GM18517 (cell line): ENCODE results near the gene GJD3.

Experiments
- ATAC-seq: cut with Tn5 transposase; IDR thresholded peaks from one replicate; pipeline ENCODE4 v1.9.1; 2021; ENCODE audit warnings: mild to moderate bottlenecking, moderate library complexity; ENCODE audit not compliant: unreplicated experiment

The GJD3 gene

DNA sequence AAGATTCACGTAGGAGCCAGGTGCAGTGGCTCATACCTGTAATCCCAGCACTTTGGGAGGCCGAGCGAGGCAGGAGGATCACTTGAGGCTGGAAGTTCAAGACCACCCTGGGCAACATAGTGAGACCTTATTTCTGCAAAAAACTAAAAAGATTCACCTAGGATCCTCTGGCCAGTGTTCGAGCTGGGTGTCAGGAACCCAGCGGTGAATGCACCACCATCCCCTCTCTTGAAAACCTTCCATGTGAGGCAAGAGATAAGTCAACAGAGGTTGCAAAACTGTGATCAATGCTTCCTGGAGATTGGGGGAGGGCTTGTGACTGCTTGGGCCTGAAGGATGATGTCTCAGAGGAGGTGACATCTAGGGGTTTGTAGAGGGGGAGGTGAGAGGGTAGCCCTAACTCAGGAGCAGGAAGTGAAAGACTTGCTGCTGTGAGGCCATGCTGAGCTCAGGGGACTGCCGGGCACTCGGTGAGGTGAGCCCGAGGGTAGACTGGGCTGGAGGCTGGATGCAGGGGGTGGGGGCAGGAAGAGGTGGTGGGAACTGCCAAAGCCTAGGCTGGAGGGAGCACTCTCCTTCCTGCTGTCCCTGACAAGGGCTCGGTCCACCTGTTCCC, 11.7 kb downstream of the GJD3 start:
- ATAC-seq: no peak

DNA sequence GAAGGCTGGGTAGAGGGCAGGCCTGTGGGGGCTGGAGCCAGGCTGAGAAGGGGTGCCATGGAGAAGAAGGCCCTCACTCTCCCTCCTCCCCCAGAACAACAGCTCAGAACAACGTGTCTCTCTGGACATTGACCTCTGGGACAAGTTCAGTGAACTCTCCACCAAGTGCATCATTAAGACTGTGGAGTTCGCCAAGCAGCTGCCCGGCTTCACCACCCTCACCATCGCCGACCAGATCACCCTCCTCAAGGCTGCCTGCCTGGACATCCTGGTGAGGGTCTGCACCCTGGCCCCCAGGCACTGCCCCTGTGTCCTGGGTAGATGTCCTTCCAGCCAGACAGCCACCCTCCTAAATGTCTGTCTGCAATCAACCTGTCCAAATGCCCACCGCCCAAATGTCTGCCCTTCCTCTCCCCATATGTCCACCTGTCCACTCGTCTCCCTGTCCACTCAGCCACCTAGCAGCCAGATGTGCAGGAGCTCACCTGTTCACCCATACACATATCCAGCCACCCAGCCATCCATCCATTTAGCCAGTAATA, 12.2 kb downstream of the GJD3 start:
- no peak for ATAC-seq

DNA sequence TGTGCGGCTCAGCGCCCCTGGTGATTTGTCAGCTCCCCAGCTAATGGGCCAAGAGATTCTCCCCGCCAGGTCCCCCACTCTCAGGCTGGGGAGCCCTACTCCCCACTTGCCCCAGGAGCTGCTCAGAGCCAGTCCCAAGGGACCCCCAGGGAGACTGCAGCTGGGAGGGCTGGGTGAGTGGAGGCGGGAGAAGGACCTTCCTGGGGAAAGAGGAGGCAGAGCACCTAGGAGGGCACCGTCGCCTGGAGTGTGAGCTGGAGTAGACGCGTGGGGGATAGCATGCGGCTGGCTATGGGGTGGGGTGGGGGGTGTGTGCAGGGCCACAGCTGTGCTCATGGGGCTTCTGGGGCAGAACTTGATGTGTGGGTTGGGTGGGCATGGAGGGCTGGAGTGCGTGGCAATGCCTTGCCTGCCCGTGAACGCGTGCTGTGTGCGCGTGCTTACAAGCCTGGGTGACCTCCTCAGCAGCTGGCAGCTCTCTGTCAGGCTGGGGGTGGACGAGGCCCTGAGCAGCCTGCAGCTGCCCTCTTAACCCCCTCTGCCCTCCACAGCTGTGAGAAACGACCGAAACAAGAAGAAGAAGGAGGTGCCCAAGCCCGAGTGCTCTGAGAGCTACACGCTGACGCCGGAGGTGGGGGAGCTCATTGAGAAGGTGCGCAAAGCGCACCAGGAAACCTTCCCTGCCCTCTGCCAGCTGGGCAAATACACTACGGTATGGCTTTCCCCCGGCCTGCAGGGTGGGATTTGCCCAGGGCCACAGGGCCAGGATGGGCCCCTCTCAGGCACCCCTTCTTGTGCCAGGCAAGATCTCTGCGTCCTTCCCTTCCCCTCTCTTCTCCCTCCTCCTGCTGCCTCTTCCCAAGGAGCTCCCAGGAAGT, 12.9 kb downstream of the GJD3 start:
- ATAC-seq: no peak

DNA sequence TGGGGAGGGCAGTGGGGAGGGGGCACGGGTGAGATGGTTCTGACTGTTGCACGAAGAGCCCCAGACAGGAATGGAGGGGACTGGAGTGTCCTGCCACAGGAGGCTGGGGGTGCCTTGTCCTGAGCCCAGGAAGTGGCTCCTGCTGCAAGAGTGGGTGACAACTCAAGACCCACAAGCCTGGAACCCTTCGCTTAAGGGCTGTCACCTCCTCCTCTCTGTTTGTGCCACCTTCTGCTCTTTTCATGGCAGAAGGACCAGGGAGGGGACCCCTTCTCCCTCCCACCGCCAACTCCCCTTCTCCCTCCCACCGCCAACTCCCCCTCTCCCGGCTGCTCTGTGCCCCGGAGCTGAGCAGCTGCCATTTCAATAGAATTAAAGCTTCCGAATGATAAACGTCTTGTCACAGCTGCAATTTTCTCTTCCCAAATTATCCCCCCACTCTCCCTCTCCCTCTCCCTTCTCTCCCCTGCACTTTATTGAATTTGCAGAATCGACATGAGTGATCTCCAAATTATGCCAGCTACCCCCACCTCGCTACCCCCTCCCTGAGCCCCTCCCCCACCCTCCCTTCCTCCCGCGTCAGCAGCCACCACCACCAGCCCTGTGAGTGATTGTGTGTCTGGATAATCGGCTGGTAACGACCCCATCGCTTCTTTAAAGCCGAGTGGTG, 13.7 kb downstream of the GJD3 start:
- no peak for ATAC-seq

DNA sequence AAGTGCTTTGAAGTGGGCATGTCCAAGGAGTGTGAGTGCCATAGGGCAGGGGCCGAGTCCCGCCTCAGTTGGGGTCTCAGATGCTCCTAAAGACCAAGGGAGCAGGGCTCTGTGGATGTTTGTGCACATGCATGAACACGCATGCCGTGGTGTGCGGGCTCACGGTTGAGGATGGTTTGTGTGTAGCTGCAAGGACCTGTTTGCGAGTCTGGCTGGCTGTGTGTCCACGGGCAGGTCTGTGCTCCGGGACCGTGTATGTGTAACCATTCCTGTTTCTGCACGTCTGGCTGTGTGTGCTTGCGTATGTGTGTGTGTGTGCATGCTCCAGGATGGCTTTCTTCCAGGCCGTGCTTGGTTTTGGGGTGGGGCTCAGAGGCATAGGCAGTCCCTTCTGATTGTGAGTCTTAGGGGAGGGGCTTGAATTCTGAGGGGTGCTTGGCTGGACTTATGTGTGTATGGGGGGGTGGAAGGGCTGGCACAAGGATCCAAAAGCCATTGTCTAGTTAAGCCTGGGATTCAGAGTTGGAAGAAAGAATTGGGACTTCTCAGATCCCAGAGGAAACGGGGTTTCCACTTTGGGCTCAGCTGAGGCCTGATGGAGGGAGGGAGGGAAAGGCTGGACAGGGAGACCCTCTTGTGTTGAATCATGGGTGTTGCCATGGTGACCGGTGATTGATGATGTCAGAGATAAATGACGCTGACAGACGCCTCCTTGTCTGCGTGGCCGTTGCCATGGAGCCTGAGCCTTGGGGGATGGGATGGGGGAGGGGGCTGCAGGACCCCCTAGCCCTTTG, 14.4 kb downstream of the GJD3 start:
- no peak for ATAC-seq

DNA sequence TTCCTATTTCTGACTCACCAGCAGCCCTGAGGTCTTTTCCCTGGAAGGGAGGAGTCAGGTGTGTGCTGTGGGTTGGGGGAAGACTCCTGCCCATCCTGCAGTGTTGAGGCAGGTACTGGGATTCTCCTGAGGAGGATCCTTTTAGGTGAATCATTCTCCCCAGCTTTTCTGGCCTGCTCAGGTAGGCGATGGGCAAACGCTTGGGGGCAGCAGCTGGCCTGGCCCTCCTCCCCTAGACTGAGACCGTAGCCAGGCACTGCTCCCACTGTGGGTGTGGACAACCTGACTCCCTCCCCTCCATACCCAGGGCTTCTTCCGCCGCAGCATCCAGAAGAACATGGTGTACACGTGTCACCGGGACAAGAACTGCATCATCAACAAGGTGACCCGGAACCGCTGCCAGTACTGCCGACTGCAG, 15.1 kb downstream of the GJD3 start:
- ATAC-seq: no peak

DNA sequence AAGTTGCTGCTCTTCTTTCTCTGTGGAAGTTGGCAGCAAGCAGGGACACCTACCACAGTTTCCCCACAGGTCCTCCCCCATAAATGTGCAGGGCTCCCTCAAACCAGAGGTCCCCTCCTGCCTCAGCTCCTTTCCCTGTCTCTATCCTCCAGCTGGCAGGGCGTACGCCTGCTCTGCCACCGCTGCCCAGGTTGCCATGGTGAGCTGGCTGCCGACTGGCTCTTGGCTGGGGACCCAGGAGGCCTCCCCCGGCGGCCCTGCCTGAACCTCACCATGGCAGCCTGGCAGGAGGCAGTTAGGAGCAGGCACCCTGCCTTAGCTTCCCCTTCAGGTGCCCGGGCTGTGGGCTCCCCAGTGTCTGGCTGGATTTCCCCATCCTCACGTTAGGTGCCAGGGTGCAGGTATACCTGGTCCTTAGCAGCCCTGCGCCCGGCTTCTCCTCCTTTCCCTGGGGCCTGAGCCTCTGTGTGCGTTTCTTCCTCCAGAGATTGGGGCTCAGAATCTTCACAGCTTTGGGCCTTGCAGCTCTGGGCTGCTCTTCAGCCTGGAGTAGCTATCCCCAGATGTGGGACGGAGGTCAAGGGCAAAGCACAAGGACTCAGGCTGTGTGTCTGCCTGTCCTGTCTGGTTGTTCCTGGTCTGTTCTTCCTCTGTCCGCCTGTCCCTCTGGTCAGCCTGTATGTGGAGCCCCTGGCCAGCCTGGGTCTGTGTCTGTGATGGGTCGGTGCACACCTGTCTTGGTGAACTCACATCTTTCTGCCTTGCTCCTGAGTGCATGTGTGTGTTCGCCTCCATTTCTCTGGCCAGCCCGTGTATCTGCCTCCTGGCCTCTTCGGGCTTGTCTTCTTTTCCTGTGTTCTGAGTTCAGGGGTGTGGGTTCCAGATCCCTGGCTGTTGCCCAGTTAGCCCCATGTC, 15.7 kb downstream of the GJD3 start:
- ATAC-seq: no peak

DNA sequence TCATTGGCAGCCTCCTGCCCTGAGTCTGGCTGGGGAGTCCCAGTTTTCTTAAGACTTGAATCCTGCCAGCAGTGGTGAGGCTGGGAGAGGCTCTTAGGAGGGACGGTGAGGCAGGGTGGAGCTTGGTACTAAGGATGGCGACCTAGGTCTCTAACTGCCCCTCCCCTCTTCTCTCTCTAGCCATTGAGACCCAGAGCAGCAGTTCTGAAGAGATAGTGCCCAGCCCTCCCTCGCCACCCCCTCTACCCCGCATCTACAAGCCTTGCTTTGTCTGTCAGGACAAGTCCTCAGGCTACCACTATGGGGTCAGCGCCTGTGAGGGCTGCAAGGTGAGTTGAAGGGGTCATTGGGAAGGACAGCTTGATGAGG, 16.4 kb downstream of the GJD3 start:
- no peak for ATAC-seq

DNA sequence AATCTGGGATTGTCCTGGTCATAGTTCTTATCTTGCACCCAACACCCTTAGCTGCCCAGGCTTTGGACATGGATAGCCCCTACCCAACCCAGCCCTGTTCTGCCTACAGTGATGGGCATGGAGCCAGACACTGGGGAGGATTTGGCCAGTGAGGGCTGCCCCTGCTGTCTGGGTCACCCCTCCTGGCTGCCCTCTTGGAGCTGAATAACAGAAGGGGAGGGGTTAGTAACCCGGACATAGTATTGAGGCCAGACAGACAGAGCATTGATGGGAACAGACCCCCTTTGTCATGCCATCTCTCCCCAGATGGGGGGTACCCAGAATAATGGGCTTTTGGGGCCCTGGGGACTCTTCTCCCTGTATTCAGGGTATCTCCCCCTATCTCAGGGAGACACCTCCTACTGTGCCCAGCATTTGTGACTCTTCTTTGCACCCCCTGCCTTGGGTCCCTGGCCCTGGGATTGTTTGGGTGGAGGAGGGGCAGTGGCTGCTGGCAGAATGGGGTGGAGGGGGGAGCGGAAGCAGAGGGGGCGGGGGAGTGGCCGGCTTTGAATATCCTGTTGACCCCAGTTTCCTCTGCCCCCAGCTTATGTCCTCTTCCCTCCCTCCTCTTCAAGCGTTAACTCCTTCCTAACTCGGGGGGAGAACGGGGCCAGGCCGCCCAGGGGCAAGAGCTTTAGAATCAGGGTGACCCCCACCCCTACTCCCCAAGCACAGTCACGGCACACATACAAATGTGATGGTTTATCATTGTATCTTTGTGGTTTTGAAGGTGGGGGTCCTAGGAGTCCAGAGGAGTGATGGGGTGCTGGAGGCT, 17.0 kb downstream of the GJD3 start:
- no peak for ATAC-seq

DNA sequence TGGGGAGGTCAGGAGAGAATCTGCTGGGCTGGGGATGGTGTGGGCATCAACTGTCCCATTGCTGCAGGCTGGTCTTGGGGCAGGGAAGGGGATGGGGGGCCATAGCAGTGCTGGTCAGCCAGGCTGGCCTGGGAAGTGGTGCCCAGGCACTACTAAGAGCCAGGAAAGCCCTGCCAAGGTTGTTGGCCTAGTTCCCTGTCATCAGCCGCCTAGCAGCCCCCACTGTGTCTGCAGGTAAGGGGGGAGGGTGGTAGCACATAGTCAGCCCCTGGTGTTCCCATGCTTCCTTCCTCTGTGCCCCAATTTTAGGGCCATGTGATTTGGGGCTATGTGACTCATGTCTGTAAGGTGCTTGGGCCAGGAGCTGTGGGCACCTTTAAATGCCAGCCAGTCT, 17.8 kb downstream of the GJD3 start:
- no peak for ATAC-seq

DNA sequence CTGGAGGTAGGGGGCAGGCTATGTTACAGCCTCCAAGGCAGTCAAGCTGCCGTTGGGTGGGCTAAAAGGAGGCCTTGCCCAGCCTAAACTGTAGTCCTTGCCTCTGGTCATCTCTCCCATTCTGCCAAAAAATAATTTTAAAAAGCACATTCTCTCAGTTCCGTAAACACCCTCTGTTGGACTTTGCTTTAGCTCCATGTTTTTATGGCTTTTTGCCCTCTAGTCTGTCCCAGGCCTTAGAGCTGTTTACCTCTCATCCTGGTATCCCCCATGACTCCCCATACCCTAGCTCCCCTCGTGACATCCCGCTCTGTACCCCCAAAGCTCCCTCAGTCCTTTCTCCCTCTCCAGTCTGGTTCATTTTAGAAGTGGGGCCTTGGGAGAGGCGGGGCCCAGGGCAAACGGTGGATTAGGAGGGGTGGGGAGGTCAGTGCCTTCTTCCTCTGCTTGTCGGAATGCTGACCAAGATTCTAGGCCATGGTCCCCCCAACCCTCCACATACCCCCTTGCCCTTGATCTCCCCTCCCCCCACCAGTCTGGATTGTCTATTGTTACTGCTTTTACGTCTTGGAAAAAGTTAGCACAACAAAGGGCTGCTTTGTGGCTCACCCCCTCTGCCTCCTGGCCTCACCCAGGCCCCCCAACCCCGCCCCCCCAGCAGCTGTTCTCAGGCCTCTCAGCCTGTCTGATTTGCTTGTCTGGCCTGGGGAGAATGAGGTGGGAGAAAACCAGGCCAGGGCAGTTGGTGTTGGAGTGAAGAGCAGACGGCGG, 18.4 kb downstream of the GJD3 start:
- no peak for ATAC-seq

DNA sequence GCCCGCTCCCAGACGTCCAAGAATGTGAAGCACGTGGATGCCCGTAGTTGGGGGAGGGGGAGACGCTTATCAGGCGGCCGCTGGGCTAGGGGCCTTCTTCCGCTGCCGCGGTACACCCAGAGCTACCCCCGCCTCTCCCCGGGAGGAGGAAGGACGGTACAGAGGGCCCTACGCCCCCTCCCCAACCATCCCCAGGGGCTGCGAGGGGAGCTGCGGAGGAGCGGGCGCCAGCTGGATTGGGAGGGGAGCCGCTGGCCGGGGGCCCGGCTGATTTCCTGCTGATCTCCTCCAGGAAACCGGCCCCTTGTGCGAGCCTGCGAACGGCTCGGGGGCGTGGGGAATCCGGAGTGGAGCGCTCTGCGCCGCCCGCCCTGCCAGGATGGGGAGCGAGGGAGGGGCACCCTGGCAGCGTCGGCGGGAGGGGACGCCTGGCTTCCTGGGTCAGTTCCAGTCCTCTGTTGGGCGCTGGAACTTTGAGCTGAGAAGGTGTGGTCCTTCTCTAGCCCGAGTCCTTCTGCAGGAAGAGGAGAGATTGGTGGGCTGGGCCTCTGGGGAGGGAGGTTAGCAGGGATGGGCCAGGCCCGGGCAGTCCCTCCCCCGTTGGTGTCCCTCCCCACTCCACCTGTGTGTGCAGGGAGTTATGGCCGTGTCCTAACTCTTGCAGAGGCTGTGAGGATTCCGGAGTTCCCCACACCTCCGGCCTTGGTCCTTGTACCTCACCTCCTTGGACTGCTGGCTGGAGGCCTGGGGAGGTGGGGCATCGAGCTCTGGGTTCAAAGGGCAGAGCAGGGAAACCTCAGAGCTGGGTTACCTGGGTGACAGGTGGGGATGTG, 19.2 kb downstream of the GJD3 start:
- ATAC-seq: no peak

DNA sequence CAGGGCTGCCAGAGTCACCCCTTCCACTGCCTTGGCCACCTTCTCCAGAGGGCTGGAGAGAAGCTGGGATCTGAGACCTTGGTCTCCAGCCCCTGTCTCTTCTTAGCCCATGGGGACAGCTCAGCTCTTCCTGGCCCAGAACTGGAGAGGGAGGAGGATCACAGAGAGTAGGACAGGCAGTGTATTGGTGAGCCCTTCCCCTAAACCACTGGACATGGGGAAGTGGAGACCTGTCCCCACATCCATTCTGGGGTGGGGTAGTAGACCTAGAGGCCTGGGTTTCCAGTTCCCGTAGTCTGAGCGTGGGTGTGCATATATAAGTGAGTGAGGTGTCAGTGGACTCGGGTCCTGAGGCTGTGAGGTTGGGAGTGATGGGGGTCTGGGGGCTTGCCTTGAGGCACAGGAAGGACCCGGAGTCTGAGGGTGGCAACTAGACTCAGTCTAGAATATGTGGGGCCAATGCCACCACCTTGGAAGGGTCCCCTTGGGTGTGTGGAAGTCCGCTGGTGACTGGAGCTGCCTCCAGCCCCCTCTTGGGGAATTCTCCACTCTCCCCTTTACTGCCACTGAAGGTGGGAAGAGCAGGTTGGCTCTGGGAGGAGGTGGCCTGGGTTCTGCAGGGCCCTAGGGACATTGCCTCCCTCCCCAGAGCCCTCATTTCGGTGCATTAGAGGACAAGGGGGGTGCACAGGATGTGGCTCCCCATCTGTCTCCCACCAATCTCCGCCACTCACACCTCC, 19.9 kb downstream of the GJD3 start:
- no peak for ATAC-seq

DNA sequence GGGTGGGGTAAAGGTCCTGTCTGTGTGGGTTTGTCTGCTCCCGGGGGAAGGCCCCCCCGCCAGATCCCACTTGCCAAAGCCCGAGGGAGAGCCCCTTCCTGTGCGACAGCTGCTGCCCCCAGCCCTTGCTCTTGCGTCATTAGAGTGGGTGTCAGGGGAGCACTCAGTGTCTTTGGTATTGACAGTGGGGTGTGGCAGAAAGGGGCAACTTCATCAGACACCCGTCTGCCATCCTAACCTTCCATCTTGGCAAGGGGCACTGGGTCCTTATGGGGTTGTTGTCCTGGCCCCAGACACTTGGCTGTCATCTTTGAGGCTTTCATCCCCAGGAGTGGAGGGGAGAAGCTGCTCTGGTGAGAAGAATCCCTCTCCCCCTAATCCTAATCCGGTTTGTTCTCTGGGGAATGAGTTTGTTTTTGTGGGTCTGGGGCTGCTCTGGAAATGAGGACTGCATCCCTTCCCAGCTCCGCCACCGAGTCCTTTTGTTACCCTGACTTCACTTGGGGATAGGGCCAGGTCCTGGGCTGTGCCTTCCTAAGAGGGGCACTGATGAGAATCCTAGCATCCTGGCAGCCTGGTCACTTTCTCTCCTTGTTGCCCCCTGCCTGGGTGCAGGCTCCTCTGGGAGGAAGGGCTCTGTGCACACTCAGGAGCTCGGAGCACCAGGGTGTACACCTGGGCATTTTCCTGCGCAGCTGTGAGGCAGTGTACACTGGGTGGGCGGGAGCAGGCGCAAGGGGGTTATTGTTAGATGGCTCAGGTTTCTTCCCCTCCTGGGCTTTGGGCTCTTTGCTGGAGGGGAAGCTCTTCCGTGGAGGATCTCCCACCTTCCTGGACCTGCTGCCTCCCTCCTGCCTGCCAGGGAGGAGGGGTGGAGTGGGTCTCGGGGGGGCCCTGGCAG, 21.1 kb downstream of the GJD3 start:
- no peak for ATAC-seq

DNA sequence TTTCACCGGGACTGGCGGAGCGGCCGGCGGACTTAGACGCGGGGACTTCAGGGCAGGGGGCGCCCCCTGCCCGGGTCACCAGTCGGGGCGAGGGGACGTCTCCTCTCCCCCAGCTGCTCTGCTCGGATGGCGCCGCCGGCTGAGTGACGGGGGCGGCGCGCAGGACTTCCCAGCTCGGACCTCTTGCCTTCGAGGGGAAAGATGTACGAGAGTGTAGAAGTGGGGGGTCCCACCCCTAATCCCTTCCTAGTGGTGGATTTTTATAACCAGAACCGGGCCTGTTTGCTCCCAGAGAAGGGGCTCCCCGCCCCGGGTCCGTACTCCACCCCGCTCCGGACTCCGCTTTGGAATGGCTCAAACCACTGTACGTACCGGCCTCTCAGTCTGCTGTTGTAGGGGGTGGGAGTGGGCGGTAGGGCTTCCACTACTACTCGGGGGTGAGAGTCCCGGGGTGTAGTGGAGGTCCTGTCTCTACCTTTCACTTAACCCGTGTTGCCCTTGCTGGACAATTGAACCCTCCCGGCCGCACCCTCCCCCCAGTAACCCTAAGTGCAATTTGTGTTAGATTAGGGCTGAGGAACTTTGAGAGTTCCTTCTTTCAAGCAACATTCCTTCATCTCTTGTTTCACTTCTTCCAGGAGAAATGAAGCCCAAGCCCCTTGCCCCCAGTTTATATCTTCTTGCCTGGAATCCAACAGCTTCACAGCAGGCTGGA, 21.9 kb downstream of the GJD3 start:
- ATAC-seq: no peak
